Measurements from ENCODE around the gene LMAN2. TPM values are rescaled to one million over a fixed set of nuclear protein-coding genes. Genes with fewer than 3 reads are reported as not detected.

The LMAN2 gene, protein sequence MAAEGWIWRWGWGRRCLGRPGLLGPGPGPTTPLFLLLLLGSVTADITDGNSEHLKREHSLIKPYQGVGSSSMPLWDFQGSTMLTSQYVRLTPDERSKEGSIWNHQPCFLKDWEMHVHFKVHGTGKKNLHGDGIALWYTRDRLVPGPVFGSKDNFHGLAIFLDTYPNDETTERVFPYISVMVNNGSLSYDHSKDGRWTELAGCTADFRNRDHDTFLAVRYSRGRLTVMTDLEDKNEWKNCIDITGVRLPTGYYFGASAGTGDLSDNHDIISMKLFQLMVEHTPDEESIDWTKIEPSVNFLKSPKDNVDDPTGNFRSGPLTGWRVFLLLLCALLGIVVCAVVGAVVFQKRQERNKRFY
- 100 to 1,000 TPM in 3 of 5 donors, 10 to 100 TPM in 2; 67.2 to 122 (median 106) TPM for total RNA-seq
- total RNA-seq (2013) = 122 TPM
- 82.8 to 161 (median 123) reads per million in 29 experiments for total RNA-seq

DNA sequence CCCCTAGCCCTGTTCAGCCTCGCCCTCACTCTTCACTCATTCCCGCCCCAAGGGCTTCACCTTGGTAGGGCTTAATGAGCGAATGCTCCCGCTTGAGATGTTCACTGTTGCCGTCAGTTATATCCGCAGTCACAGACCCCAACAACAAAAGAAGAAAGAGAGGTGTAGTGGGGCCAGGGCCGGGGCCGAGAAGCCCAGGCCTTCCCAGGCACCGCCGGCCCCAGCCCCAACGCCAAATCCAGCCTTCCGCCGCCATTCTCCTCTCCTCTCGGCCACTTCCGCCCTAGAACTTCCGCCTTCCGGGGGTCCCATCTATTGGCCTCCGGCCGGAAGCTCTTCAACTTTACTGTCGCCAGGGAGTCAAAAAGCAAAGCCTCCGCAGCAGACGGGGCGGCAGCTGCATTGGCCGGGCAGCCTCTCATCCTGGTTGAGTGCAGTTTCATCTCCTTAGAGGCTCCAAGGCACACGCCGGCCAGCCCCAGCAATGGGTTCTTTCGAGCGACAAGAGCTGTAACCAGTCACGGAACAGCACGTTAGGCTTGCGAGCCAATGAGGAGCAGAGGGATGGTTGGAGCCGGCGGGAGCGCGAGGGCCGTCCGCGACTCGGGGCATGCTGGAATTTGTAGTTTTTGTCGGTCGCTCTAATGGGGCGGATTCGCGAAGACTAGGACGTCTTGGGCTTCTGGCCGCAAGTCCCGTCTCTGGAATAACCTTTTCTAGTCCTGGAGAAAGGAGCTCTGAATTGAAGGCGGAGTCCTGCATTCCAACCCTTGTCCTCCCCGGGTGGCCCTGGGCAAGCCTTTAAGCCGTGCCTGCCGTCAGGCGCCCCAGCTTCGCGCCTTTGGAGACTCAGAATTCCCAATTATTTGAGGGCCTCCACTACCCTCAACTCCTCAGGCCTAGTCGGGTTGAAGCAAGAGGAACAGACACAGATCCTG, at the start of gene LMAN2:
LMAN2 (minus strand) TSS at position 277 of the 938 bp plus-strand sequence; CDS start at position 256, 21 bp downstream.
- Mint-ChIP-seq H3K4me1 (peaks cover 63 to 69% (median 67%) of the 10 kb centered on the region in 3 donors), H3K27me3 (no peaks in the 10 kb centered on the region), H3K4me3 (peak within 1 kb of the TSS; percentile 87 to 98 (median 97)), H3K27ac (peak within 1 kb of the TSS; percentile 100), H3K36me3 (peaks cover 16% of the 10 kb centered on the region), H3K9me3 (no peaks in the 10 kb centered on the region)
- 11% methylated on average over 45 of the region's 55 CpGs for WGBS (ENCODE audit: insufficient coverage)
- ATAC-seq (replicated peaks in 1 of 4) (peak; percentile 98 to 99 (median 98)), DNase-seq (peak; percentile 85 to 95 (median 91))
- Histone ChIP-seq H3K27ac (ENCODE audit: low read length) (peak within 1 kb of the TSS; percentile 87), H3K9me3 (no peaks in the 10 kb centered on the region), H3K4me3 (ENCODE audit: control insufficient read depth in 1 of 2, extremely low read depth in 1 of 2, low read length in 1 of 2) (peak within 1 kb of the TSS; percentile 74 to 95), H3K27me3 (replicated peaks in 1 of 2; ENCODE audit: control insufficient read depth in 2 of 2, extremely low read depth in 1 of 2, insufficient read depth in 2 of 2, low read length in 1 of 2) (no peaks in the 10 kb centered on the region), H3K36me3 (ENCODE audit: control insufficient read depth in 2 of 2, extremely low read depth in 1 of 2, insufficient read depth in 1 of 2, low read length in 1 of 2) (peaks cover 5 to 28% of the 10 kb centered on the region in 2 donors), H3K4me1 (ENCODE audit: control insufficient read depth in 1 of 2, extremely low read depth in 1 of 2, insufficient read depth in 2 of 2, low read length in 2 of 2) (peaks cover 25 to 65% of the 10 kb centered on the region in 2 experiments)
- ChIA-PET POLR2A (interaction anchor here in 1 of 2 donors (0.5 to 1.0 kb wide), 5 partner anchors 10 to 39 kb away, joined by 3 to 15 read pairs (median 4); no protein-coding TSS in a partner anchor), CTCF (interaction anchor here (0.6 to 1.9 kb wide), 11 partner anchors 17 to 105 kb away, joined by 3 to 6 read pairs (median 3); no protein-coding TSS in a partner anchor)

GRCh38 chr5:177399997-177400868, 48.8 kb upstream of the LMAN2 start, which contains the start of gene PFN3:
PFN3 (minus strand) TSS chr5:177400661; CDS start chr5:177400576, 85 bp downstream.
- no peak for DNase-seq
- no peaks in the 10 kb centered on the region for H3K27me3 Mint-ChIP-seq
- POLR2A ChIA-PET = no interaction called here
- H3K4me3 Mint-ChIP-seq = no peak within 1 kb of the TSS
- peaks cover 24 to 25% (median 25%) of the 10 kb centered on the region in 3 donors for H3K4me1 Mint-ChIP-seq
- Histone ChIP-seq H3K4me1 (ENCODE audit: control insufficient read depth in 1 of 2, extremely low read depth in 1 of 2, insufficient read depth in 2 of 2, low read length in 2 of 2) (peaks cover 22 to 33% of the 10 kb centered on the region in 2 experiments), H3K27ac (ENCODE audit: low read length) (no peak within 1 kb of the TSS), H3K27me3 (replicated peaks in 1 of 2; ENCODE audit: control insufficient read depth in 2 of 2, extremely low read depth in 1 of 2, insufficient read depth in 2 of 2, low read length in 1 of 2) (peaks cover 7 to 19% of the 10 kb centered on the region in 2 experiments), H3K4me3 (ENCODE audit: control insufficient read depth in 1 of 2, extremely low read depth in 1 of 2, low read length in 1 of 2) (no peak within 1 kb of the TSS), H3K36me3 (ENCODE audit: control insufficient read depth in 2 of 2, extremely low read depth in 1 of 2, insufficient read depth in 1 of 2, low read length in 1 of 2) (no peaks in the 10 kb centered on the region), H3K9me3 (no peaks in the 10 kb centered on the region)
- 77% methylated on average over 84 of the region's 92 CpGs for WGBS (ENCODE audit: insufficient coverage)
- CTCF ChIA-PET = no interaction called here
- no peaks in the 10 kb centered on the region for H3K9me3 Mint-ChIP-seq
- no peak for ATAC-seq (replicated peaks in 1 of 4)
- H3K27ac Mint-ChIP-seq = no peak within 1 kb of the TSS
- no peaks in the 10 kb centered on the region for H3K36me3 Mint-ChIP-seq

DNA sequence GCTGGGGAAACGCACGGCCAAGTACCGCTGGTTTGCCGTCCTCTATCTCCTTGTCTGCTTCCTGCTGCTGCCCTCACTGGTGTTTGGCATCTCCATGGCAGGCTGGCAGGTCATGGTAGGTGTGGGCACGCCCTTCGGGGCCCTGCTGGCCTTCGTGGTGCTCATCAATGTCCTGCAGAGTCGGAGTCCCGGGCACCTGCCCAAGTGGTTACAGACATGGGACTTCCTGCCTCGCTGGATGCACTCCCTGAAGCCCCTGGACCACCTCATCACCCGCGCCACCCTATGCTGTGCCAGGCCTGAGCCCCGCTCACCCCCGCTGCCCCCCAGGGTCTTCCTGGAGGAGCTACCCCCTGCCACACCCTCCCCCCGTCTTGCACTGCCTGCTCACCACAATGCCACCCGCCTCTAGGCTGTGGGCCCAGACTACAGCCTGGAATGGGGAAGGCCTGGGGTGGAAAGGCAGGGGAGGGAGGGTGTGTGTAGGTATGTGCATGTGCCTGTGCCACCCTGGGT, 46.5 kb upstream of the LMAN2 start:
- Histone ChIP-seq H3K9me3 (no peaks in the 10 kb centered on the region), H3K4me3 (ENCODE audit: control insufficient read depth in 1 of 2, extremely low read depth in 1 of 2, low read length in 1 of 2) (no peak overlapping the region), H3K27ac (ENCODE audit: low read length) (no peak overlapping the region), H3K27me3 (replicated peaks in 1 of 2; ENCODE audit: control insufficient read depth in 2 of 2, extremely low read depth in 1 of 2, insufficient read depth in 2 of 2, low read length in 1 of 2) (peaks cover 7 to 8% of the 10 kb centered on the region in 2 experiments), H3K4me1 (ENCODE audit: control insufficient read depth in 1 of 2, extremely low read depth in 1 of 2, insufficient read depth in 2 of 2, low read length in 2 of 2) (peaks cover 8 to 10% of the 10 kb centered on the region in 2 experiments), H3K36me3 (ENCODE audit: control insufficient read depth in 2 of 2, extremely low read depth in 1 of 2, insufficient read depth in 1 of 2, low read length in 1 of 2) (no peaks in the 10 kb centered on the region)
- Mint-ChIP-seq H3K4me1 (peaks cover 9 to 16% (median 10%) of the 10 kb centered on the region in 3 donors), H3K4me3 (no peak overlapping the region), H3K9me3 (no peaks in the 10 kb centered on the region), H3K36me3 (no peaks in the 10 kb centered on the region), H3K27me3 (no peaks in the 10 kb centered on the region), H3K27ac (no peak overlapping the region)
- 96% methylated on average over 11 of the region's 16 CpGs for WGBS (ENCODE audit: insufficient coverage)
- no peak for DNase-seq
- ChIA-PET CTCF (no interaction called here), POLR2A (no interaction called here)
- ATAC-seq (replicated peaks in 1 of 4) = no peak

DNA sequence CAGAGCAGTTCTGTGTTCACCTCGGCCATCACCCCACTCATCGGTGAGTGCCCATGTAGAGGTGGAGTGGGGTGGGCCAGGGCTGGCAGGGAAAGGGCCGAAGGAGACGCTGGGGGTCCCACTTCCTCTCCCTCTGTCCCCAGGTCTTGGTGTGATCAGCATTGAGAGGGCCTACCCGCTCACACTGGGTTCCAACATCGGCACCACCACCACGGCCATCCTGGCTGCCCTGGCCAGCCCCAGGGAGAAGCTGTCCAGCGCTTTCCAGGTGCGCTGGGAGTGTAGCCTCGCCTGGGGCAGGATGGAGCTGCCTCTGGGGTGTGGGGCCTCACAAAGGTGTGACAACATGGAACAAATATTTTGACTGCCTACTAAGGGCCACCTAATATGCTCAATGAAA, 45.3 kb upstream of the LMAN2 start:
- ATAC-seq (replicated peaks in 1 of 4) = no peak
- WGBS (ENCODE audit: insufficient coverage) = 84% methylated on average over 7 of the region's 10 CpGs
- CTCF ChIA-PET = no interaction called here
- Mint-ChIP-seq H3K36me3 (no peaks in the 10 kb centered on the region), H3K9me3 (no peaks in the 10 kb centered on the region), H3K27ac (peak overlapping the region in 1 of 2 donors; percentile 48), H3K27me3 (no peaks in the 10 kb centered on the region), H3K4me1 (peaks cover 0 to 6% (median 0%) of the 10 kb centered on the region in 3 donors), H3K4me3 (no peak overlapping the region)
- Histone ChIP-seq H3K27me3 (replicated peaks in 1 of 2; ENCODE audit: control insufficient read depth in 2 of 2, extremely low read depth in 1 of 2, insufficient read depth in 2 of 2, low read length in 1 of 2) (peaks cover 0 to 4% of the 10 kb centered on the region in 2 experiments), H3K27ac (ENCODE audit: low read length) (no peak overlapping the region), H3K36me3 (ENCODE audit: control insufficient read depth in 2 of 2, extremely low read depth in 1 of 2, insufficient read depth in 1 of 2, low read length in 1 of 2) (no peaks in the 10 kb centered on the region), H3K4me1 (ENCODE audit: control insufficient read depth in 1 of 2, extremely low read depth in 1 of 2, insufficient read depth in 2 of 2, low read length in 2 of 2) (no peaks in the 10 kb centered on the region), H3K9me3 (no peaks in the 10 kb centered on the region), H3K4me3 (ENCODE audit: control insufficient read depth in 1 of 2, extremely low read depth in 1 of 2, low read length in 1 of 2) (no peak overlapping the region)
- POLR2A ChIA-PET = no interaction called here
- DNase-seq = no peak

DNA sequence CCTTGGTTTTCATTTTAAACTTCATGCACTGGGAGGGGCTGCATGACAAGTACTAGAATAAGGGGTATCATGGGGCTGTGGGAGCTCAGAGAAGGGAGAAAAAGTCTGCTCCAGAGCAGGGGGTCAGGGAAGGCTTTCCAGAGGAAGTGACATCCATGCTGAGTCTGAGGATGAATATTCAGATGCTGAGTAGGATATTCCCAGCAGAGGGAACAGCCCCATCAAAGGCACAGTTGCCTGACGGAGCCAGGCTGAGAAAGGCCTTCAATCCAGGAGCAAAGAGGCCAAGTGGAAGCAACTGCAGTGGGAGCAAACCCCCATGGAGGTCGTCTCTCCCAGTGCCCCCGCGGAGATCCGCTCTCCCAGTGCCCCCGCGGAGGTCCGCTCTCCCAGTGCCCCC, 44.6 kb upstream of the LMAN2 start:
- Histone ChIP-seq H3K9me3 (no peaks in the 10 kb centered on the region), H3K4me3 (ENCODE audit: control insufficient read depth in 1 of 2, extremely low read depth in 1 of 2, low read length in 1 of 2) (no peak overlapping the region), H3K4me1 (ENCODE audit: control insufficient read depth in 1 of 2, extremely low read depth in 1 of 2, insufficient read depth in 2 of 2, low read length in 2 of 2) (peaks cover 0 to 4% of the 10 kb centered on the region in 2 experiments), H3K36me3 (ENCODE audit: control insufficient read depth in 2 of 2, extremely low read depth in 1 of 2, insufficient read depth in 1 of 2, low read length in 1 of 2) (no peaks in the 10 kb centered on the region), H3K27me3 (replicated peaks in 1 of 2; ENCODE audit: control insufficient read depth in 2 of 2, extremely low read depth in 1 of 2, insufficient read depth in 2 of 2, low read length in 1 of 2) (peaks cover 0 to 1% of the 10 kb centered on the region in 2 experiments), H3K27ac (ENCODE audit: low read length) (no peak overlapping the region)
- Mint-ChIP-seq H3K36me3 (no peaks in the 10 kb centered on the region), H3K4me3 (no peak overlapping the region), H3K4me1 (peaks cover 4 to 6% (median 5%) of the 10 kb centered on the region in 3 donors), H3K9me3 (no peaks in the 10 kb centered on the region), H3K27ac (no peak overlapping the region), H3K27me3 (no peaks in the 10 kb centered on the region)
- ChIA-PET POLR2A (no interaction called here), CTCF (interaction anchor here in 1 of 2 donors (0.6 kb wide), 1 partner anchor 67 kb away, joined by 6 read pairs; no protein-coding TSS in a partner anchor)
- 91% methylated on average over 5 of the region's 8 CpGs for WGBS (ENCODE audit: insufficient coverage)
- ATAC-seq (replicated peaks in 1 of 4) (no peak), DNase-seq (no peak)

All from T-cell (primary cell).